RWPE2 (cell line): Measurements from ENCODE around the gene TNFRSF13B.

Source experiments
- ATAC-seq: fragments of 200-7000 bp; cut with Tn5 transposase; 3 replicates; pipeline ENCODE4 v1.9.1; 2021; ENCODE audit warnings: low read depth
- DNase-seq: peaks from one replicate; pipeline ENCODE4 v3.0.0-alpha.2; 2020; ENCODE audit warnings: low spot score
- H3K27ac ChIP-seq: fragments of 450-650 bp; 2 replicates; pipeline ENCODE4 v1.5.1; 2017; ENCODE audit warnings: mild to moderate bottlenecking; ENCODE audit not compliant: poor library complexity, severe bottlenecking
- H3K27me3 ChIP-seq: fragments of 250-450 bp; sonication (Bioruptor Pico); 2 replicates; pipeline ENCODE4 v1.5.1; 2021; ENCODE audit warnings: mild to moderate bottlenecking, moderate library complexity; ENCODE audit not compliant: insufficient read depth, poor library complexity, severe bottlenecking
- H3K36me3 ChIP-seq: fragments of 250-450 bp; sonication (Bioruptor Pico); 2 replicates; pipeline ENCODE4 v1.5.1; 2020; ENCODE audit warnings: low read depth, mild to moderate bottlenecking, moderate library complexity
- H3K4me1 ChIP-seq: fragments of 250-450 bp; sonication (Bioruptor Pico); 2 replicates; pipeline ENCODE4 v1.5.1; 2021; ENCODE audit warnings: mild to moderate bottlenecking, moderate library complexity; ENCODE audit not compliant: insufficient read depth, poor library complexity, severe bottlenecking
- H3K4me3 ChIP-seq: fragments of 250-450 bp; sonication (Bioruptor Pico); 2 replicates; pipeline ENCODE4 v1.5.1; 2021; ENCODE audit warnings: mild to moderate bottlenecking, moderate library complexity; ENCODE audit not compliant: severe bottlenecking
- H3K9me3 ChIP-seq: fragments of 250-450 bp; sonication (Bioruptor Pico); 2 replicates; pipeline ENCODE4 v1.5.1; 2021; ENCODE audit warnings: mild to moderate bottlenecking, moderate library complexity; ENCODE audit not compliant: severe bottlenecking
- CTCF ChIP-seq: fragments of 450-650 bp; IDR thresholded peaks from one replicate; pipeline ENCODE4 v1.5.1; 2017; ENCODE audit warnings: mild to moderate bottlenecking, moderate library complexity; ENCODE audit not compliant: poor library complexity, severe bottlenecking

The TNFRSF13B gene

GRCh38 chr17:16943541-16944333 is 28.2 kb downstream of the TNFRSF13B start:
- Histone ChIP-seq H3K27ac (no peak overlapping the region), H3K4me1 (no peaks in the 10 kb centered on the region), H3K4me3 (no peak overlapping the region), H3K9me3 (no peaks in the 10 kb centered on the region), H3K27me3 (no peaks in the 10 kb centered on the region), H3K36me3 (no peaks in the 10 kb centered on the region)
- no peak for TF ChIP-seq CTCF
- DNase-seq (no peak), ATAC-seq (no peak)

- Histone ChIP-seq H3K27ac (peak overlapping the region; percentile 17), H3K4me1 (no peaks in the 10 kb centered on the region), H3K36me3 (no peaks in the 10 kb centered on the region), H3K9me3 (no peaks in the 10 kb centered on the region), H3K27me3 (no peaks in the 10 kb centered on the region), H3K4me3 (no peak overlapping the region)
- TF ChIP-seq CTCF, result no peak
- ATAC-seq (no peak), DNase-seq (no peak)
Measured at GRCh38 chr17:16943032-16943352, 28.9 kb downstream of the TNFRSF13B start.

- Histone ChIP-seq H3K36me3 (no peaks in the 10 kb centered on the region), H3K4me3 (no peak overlapping the region), H3K4me1 (no peaks in the 10 kb centered on the region), H3K9me3 (no peaks in the 10 kb centered on the region), H3K27ac (peak overlapping the region; percentile 17), H3K27me3 (no peaks in the 10 kb centered on the region)
- ATAC-seq, result peak; percentile 35; the same call in 1 of the 3 replicates
- no peak for DNase-seq
- no peak for TF ChIP-seq CTCF
Measured at GRCh38 chr17:16942141-16943031, 29.5 kb downstream of the TNFRSF13B start.

GRCh38 chr17:16941072-16942036 is 30.6 kb downstream of the TNFRSF13B start:
- ATAC-seq, result no peak
- Histone ChIP-seq H3K4me3 (no peak overlapping the region), H3K9me3 (no peaks in the 10 kb centered on the region), H3K4me1 (no peaks in the 10 kb centered on the region), H3K36me3 (no peaks in the 10 kb centered on the region), H3K27ac (no peak overlapping the region), H3K27me3 (no peaks in the 10 kb centered on the region)
- no peak for TF ChIP-seq CTCF
- no peak for DNase-seq
